Gastrocnemius medialis (tissue), 4 donors: ENCODE measurements around the gene SYT9.

Experiments
- CTCF ChIP-seq, 5 experiments: fragments of 450-650 bp in 3 of 5; fragments of 200-600 bp in 2 of 5; sonication (generic) in 2 of 5; IDR thresholded peaks in 4 of 5; conservative IDR thresholded peaks in 1 of 5; 1 replicate in 4 of 5; 2 replicates in 1 of 5; pipeline ENCODE4 v1.5.1; 2016 to 2019; ENCODE audit warnings: antibody characterized with exemption in 5 of 5, mild to moderate bottlenecking in 3 of 5, moderate library complexity in 3 of 5
- POLR2A ChIP-seq, 2 donors: fragments of 450-650 bp; IDR thresholded peaks; one replicate each; pipeline ENCODE4 v1.6.1; 2017; ENCODE audit warnings: antibody characterized with exemption in 2 of 2, mild to moderate bottlenecking in 2 of 2, moderate library complexity in 2 of 2

- TF ChIP-seq CTCF (IDR thresholded peaks at IDR 0.05 in 4 of 5, conservative IDR thresholded peaks at IDR 0.05 in 1 of 5) (no peak), POLR2A (IDR thresholded peaks at IDR 0.05) (no peak)
Observed at GRCh38 chr11:7451952-7452494, 200.3 kb downstream of the SYT9 start.
